Activated CD4-positive, CD25-positive, alpha-beta regulatory T cell treated with anti-CD3 and anti-CD28 coated beads, Interleukin-2, amount 50 U/mL, for 72 hours (primary cell): ENCODE measurements around the gene JOSD2.

Experiments used
- DNase-seq: peaks from one replicate; pipeline ENCODE4 v3.0.0; 2021

Gene JOSD2

GRCh38 chr19:50511069-50511822, at the start of gene JOSD2:
JOSD2 (minus strand) TSS chr19:50511191; CDS start chr19:50510431, 760 bp downstream.
- peak; percentile 90 for DNase-seq

- no peak for DNase-seq
These were observed 48.6 kb upstream of the JOSD2 start for GRCh38 chr19:50559636-50560035.

- DNase-seq: no peak
These were observed 47.5 kb upstream of the JOSD2 start for GRCh38 chr19:50558449-50558848.

GRCh38 chr19:50558039-50558438, 47.0 kb upstream of the JOSD2 start:
- no peak for DNase-seq

- DNase-seq: no peak
These were observed 46.1 kb upstream of the JOSD2 start for GRCh38 chr19:50557009-50557613.

GRCh38 chr19:50556282-50557008, 45.5 kb upstream of the JOSD2 start:
- peak; percentile 84 for DNase-seq

GRCh38 chr19:50555450-50556281, 44.7 kb upstream of the JOSD2 start:
- no peak for DNase-seq

- no peak for DNase-seq
These were observed 44.0 kb upstream of the JOSD2 start for GRCh38 chr19:50555033-50555432.

GRCh38 chr19:50554212-50554611, 43.2 kb upstream of the JOSD2 start:
- no peak for DNase-seq

GRCh38 chr19:50553134-50553703, 42.2 kb upstream of the JOSD2 start:
- no peak for DNase-seq

GRCh38 chr19:50552540-50552939, 41.5 kb upstream of the JOSD2 start:
- DNase-seq: no peak

GRCh38 chr19:50551715-50552187, 40.8 kb upstream of the JOSD2 start:
- no peak for DNase-seq

GRCh38 chr19:50551034-50551714, 40.2 kb upstream of the JOSD2 start:
- no peak for DNase-seq

GRCh38 chr19:50550594-50550966, 39.6 kb upstream of the JOSD2 start:
- no peak for DNase-seq

- DNase-seq: no peak
These were observed 39.1 kb upstream of the JOSD2 start for GRCh38 chr19:50549927-50550593.

GRCh38 chr19:50549059-50549926, 38.3 kb upstream of the JOSD2 start:
- no peak for DNase-seq

- DNase-seq: no peak
These were observed 37.4 kb upstream of the JOSD2 start for GRCh38 chr19:50548191-50549058.

GRCh38 chr19:50547385-50548190, 36.6 kb upstream of the JOSD2 start:
- no peak for DNase-seq
